Measurements from ENCODE around the gene PLXNB2.

PLXNB2 gene

DNA sequence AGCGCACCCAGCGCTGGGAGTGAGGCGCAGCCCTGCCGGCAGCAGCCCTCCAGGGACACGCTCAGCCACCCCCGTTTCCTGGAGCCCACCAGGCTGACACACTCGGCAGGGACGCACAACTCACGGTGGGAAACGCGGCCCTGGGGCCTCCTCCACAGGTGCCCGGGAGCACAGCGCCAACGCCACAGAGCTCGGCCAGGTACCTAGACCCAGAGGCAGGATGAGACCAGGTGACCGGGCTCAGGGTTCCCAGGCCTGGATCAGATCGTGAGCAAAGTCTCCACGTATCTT is 80.6 kb downstream of the PLXNB2 start:
- Histone ChIP-seq H3F3A (ENCODE audit: insufficient read depth, low read length) (no peaks in the 10 kb centered on the region), H3K79me2 (ENCODE audit: low read length) (0 out of 2 replicates have a peak, but pooled peaks cover 5% of the 10 kb centered on the region), H2AFZ (ENCODE audit: low read length) (no peak overlapping the region), H3K9ac (ENCODE audit: low read length) (no peak overlapping the region), H3K36me3 (replicated peaks; ENCODE audit: insufficient read depth, low read length) (no peaks in the 10 kb centered on the region), H3K4me2 (ENCODE audit: low read depth, low read length) (no peak overlapping the region), H3K4me3 (ENCODE audit: low read length) (no peak overlapping the region), H3K27me3 (replicated peaks; ENCODE audit: insufficient read depth, low read length) (no peaks in the 10 kb centered on the region), H3K9me3 (replicated peaks; ENCODE audit: insufficient read depth, low read length) (no peaks in the 10 kb centered on the region), H3K27ac (ENCODE audit: low read length) (no peak overlapping the region), H3K9me2 (replicated peaks; ENCODE audit: insufficient read depth, low read length) (no peaks in the 10 kb centered on the region), H4K20me1 (ENCODE audit: insufficient read depth, low read length) (no peaks in the 10 kb centered on the region), H3K4me1 (ENCODE audit: low read length) (no peaks in the 10 kb centered on the region)
- DNase-seq: no peak
- TF ChIP-seq EZH2 (optimal IDR thresholded peaks at IDR 0.05; ENCODE audit: low read depth, low read length): no peak

DNA sequence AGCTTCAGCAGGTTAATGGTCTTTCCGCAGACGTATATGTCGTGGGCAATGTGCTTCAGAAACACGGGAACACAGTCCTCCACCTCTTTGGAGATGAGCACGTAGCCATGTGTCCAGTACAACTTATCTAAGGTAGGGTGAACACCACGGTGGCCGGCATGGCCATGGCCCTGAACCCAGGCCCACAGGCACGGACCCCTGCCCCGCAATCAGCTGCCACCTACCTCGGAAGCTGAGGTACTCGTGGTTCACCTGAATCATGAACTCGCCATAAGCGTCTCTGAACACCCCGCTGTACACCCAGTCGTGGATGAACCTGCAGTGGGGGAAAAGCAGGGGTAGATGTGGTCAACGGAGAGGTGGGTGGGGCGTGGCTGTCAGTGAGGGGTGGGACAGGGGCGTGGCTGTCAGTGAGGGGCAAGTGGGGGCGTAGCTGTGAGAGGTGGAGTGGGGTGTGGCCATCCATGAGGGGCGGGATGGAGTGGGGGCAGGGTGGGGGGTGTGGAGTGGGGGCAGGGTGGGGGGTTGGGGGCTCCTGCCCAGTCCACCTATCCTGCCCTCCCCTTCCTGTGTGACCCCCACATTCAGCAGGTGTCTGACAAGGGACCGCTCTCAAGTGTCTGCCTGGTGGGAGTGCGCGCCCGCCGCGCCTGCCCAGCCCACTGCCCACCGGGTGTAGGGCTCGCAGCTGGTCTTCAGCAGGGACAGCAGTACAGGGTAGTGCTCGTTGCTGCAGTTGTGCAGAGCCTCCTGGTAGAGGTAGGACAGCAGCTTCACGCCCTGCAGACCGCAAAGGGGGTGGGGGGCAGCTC is 81.2 kb downstream of the PLXNB2 start:
- H2AFZ ChIP-seq (ENCODE audit: low read length): no peak overlapping the region
- H3K36me3 ChIP-seq (replicated peaks; ENCODE audit: insufficient read depth, low read length): no peaks in the 10 kb centered on the region
- no peak overlapping the region for H3K9ac ChIP-seq (ENCODE audit: low read length)
- TF ChIP-seq EZH2phosphoT487 (IDR thresholded peaks at IDR 0.05; ENCODE audit: low read length): no peak
- TF ChIP-seq, protein P1, sequence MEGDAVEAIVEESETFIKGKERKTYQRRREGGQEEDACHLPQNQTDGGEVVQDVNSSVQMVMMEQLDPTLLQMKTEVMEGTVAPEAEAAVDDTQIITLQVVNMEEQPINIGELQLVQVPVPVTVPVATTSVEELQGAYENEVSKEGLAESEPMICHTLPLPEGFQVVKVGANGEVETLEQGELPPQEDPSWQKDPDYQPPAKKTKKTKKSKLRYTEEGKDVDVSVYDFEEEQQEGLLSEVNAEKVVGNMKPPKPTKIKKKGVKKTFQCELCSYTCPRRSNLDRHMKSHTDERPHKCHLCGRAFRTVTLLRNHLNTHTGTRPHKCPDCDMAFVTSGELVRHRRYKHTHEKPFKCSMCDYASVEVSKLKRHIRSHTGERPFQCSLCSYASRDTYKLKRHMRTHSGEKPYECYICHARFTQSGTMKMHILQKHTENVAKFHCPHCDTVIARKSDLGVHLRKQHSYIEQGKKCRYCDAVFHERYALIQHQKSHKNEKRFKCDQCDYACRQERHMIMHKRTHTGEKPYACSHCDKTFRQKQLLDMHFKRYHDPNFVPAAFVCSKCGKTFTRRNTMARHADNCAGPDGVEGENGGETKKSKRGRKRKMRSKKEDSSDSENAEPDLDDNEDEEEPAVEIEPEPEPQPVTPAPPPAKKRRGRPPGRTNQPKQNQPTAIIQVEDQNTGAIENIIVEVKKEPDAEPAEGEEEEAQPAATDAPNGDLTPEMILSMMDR (IDR thresholded peaks at IDR 0.05; ENCODE audit: low read length): no peak
- TF ChIP-seq EZH2 (optimal IDR thresholded peaks at IDR 0.05; ENCODE audit: low read depth, low read length): no peak
- no peaks in the 10 kb centered on the region for H3K4me1 ChIP-seq (ENCODE audit: low read length)
- no peak overlapping the region for H3K4me3 ChIP-seq (ENCODE audit: low read length)
- H3K4me2 ChIP-seq (ENCODE audit: low read depth, low read length): no peak overlapping the region
- H3F3A ChIP-seq (ENCODE audit: insufficient read depth, low read length): no peaks in the 10 kb centered on the region
- DNase-seq: no peak
- no peaks in the 10 kb centered on the region for H4K20me1 ChIP-seq (ENCODE audit: insufficient read depth, low read length)
- H3K9me2 ChIP-seq (replicated peaks; ENCODE audit: insufficient read depth, low read length): no peaks in the 10 kb centered on the region
- H3K9me3 ChIP-seq (replicated peaks; ENCODE audit: insufficient read depth, low read length): no peaks in the 10 kb centered on the region
- no peaks in the 10 kb centered on the region for H3K27me3 ChIP-seq (replicated peaks; ENCODE audit: insufficient read depth, low read length)
- H3K27ac ChIP-seq (ENCODE audit: low read length): no peak overlapping the region
- 0 out of 2 replicates have a peak, but pooled peaks cover 5% of the 10 kb centered on the region for H3K79me2 ChIP-seq (ENCODE audit: low read length)

DNA sequence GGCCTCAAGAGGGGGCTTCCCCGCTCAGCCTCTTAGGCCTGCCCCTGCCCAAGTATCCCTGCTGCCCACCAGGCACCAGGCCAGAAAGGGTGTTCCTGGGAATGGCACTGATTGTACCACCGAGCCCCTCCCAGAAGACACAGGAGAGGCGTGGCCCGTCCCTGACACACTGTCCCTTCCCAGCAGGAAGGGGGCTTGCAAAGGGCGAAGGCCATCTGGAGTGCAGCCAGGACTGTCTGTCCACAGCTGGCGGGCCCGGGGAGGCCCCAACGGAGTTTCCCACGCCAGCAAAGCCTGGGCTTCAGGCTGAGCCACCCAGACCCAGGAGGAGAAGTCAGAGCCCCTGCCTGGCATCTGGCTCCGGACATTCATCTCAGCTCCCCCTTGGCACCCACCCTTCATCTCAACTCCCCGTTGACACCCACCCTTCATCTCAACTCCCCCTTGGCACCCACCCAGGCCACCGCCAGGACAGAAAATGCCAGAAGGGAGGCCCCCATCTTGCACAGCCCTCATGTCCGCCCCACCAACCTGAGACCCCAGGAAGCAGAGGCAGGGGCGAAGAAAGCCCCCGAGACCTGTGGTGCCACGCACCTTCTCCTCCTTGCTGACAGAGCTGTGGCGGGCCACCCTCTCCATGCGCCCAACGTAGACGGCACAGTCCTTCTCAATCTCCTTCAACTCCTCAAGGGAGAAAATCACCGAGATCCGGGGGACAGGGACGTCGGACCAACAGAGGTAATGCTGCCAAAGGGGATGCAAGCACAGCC is 82.1 kb downstream of the PLXNB2 start:
- Histone ChIP-seq H3K9me3 (replicated peaks; ENCODE audit: insufficient read depth, low read length) (no peaks in the 10 kb centered on the region), H3K27me3 (replicated peaks; ENCODE audit: insufficient read depth, low read length) (no peaks in the 10 kb centered on the region), H2AFZ (ENCODE audit: low read length) (no peak overlapping the region), H4K20me1 (ENCODE audit: insufficient read depth, low read length) (no peaks in the 10 kb centered on the region), H3K36me3 (replicated peaks; ENCODE audit: insufficient read depth, low read length) (no peaks in the 10 kb centered on the region), H3K9ac (ENCODE audit: low read length) (no peak overlapping the region), H3K27ac (ENCODE audit: low read length) (no peak overlapping the region), H3K4me2 (ENCODE audit: low read depth, low read length) (no peak overlapping the region), H3K9me2 (replicated peaks; ENCODE audit: insufficient read depth, low read length) (no peaks in the 10 kb centered on the region), H3K4me1 (ENCODE audit: low read length) (no peaks in the 10 kb centered on the region), H3K79me2 (ENCODE audit: low read length) (0 out of 2 replicates have a peak, but pooled peaks cover 5% of the 10 kb centered on the region), H3F3A (ENCODE audit: insufficient read depth, low read length) (no peaks in the 10 kb centered on the region), H3K4me3 (ENCODE audit: low read length) (no peak overlapping the region)
- no peak for DNase-seq
- TF ChIP-seq EZH2 (optimal IDR thresholded peaks at IDR 0.05; ENCODE audit: low read depth, low read length) (no peak), EZH2phosphoT487 (IDR thresholded peaks at IDR 0.05; ENCODE audit: low read length) (no peak)
- TF ChIP-seq, protein P1 (IDR thresholded peaks at IDR 0.05; ENCODE audit: low read length): no peak
